ENCODE results near the gene ZNF106.

Gene ZNF106

GRCh38 chr15:42482701-42483100 is 8.2 kb downstream of the ZNF106 start:
- no peak for DNase-seq

- DNase-seq = no peak
Measured at GRCh38 chr15:42474827-42475226, 16.1 kb downstream of the ZNF106 start.

- no peak for DNase-seq
Measured at GRCh38 chr15:42471002-42471401, 19.9 kb downstream of the ZNF106 start.

- no peak for DNase-seq
Measured at GRCh38 chr15:42465520-42466259, 25.3 kb downstream of the ZNF106 start.

- no peak for DNase-seq
Measured at GRCh38 chr15:42461261-42461660, 29.7 kb downstream of the ZNF106 start.

- peak in 30 of 58 donors; percentile 2 to 73 (median 11) for DNase-seq
Measured at GRCh38 chr15:42457445-42458442, 33.2 kb downstream of the ZNF106 start.

- DNase-seq = peak in 1 of 58 donors; percentile 1
Measured at GRCh38 chr15:42456971-42457370, 34.0 kb downstream of the ZNF106 start.

- DNase-seq = no peak
Measured at GRCh38 chr15:42456531-42456930, 34.4 kb downstream of the ZNF106 start.

- no peak for DNase-seq
Measured at GRCh38 chr15:42453826-42454225, 37.1 kb downstream of the ZNF106 start.

GRCh38 chr15:42450425-42450790 is 40.5 kb downstream of the ZNF106 start:
- DNase-seq = no peak

GRCh38 chr15:42449770-42450424 is 41.0 kb downstream of the ZNF106 start:
- no peak for DNase-seq

- DNase-seq = no peak
Measured at GRCh38 chr15:42448281-42448680, 42.7 kb downstream of the ZNF106 start.

- no peak for DNase-seq
Measured at GRCh38 chr15:42447599-42447998, 43.3 kb downstream of the ZNF106 start.

GRCh38 chr15:42445551-42445950 is 45.4 kb downstream of the ZNF106 start:
- DNase-seq = no peak

- no peak for DNase-seq
Measured at GRCh38 chr15:42444415-42445063, 46.4 kb downstream of the ZNF106 start.

GRCh38 chr15:42427429-42428223 is 63.3 kb downstream of the ZNF106 start:
- no peak for DNase-seq

GRCh38 chr15:42421376-42421775 is 69.6 kb downstream of the ZNF106 start:
- DNase-seq = no peak

GRCh38 chr15:42419369-42419768 is 71.6 kb downstream of the ZNF106 start:
- no peak for DNase-seq

- DNase-seq = no peak
Measured at GRCh38 chr15:42413920-42414319, 77.0 kb downstream of the ZNF106 start.

- no peak for DNase-seq
Measured at GRCh38 chr15:42411884-42412283, 79.1 kb downstream of the ZNF106 start.
